HepG2 (cell line): ENCODE results near the gene ITPR1. TPM values are rescaled to one million over a fixed set of nuclear protein-coding genes. Genes with fewer than 3 reads are reported as not detected.

ENCODE experiments used
- AHDC1 ChIP-seq: sonication (generic); formaldehyde crosslinking; IDR thresholded peaks from 2 replicates; pipeline ENCODE4 v1.5.1; 2020; ENCODE audit warnings: mild to moderate bottlenecking, missing genetic modification reagents, borderline replicate concordance
- CAMTA2 ChIP-seq: sonication (generic); formaldehyde crosslinking; IDR thresholded peaks from 2 replicates; pipeline ENCODE4 v1.4.0; 2020; ENCODE audit warnings: mild to moderate bottlenecking, missing genetic modification reagents, borderline replicate concordance
- CBX5 ChIP-seq: sonication (generic); formaldehyde crosslinking; IDR thresholded peaks from 2 replicates; pipeline ENCODE4 v1.4.0; 2020; ENCODE audit warnings: missing genetic modification reagents, borderline replicate concordance
- GATAD2A ChIP-seq: IDR thresholded peaks from 2 replicates; pipeline ENCODE4 v1.6.1; 2016
- HNRNPH1 ChIP-seq: fragments of 200-400 bp; formaldehyde crosslinking; optimal IDR thresholded peaks from 2 replicates; pipeline ENCODE3; 2017; ENCODE audit warnings: mild to moderate bottlenecking, low read depth, low read length
- KLF9 ChIP-seq: IDR thresholded peaks from 2 replicates; pipeline ENCODE4 v1.6.1; 2016; ENCODE audit warnings: low read depth
- SMAD9 ChIP-seq: sonication (generic); formaldehyde crosslinking; IDR thresholded peaks from 2 replicates; pipeline ENCODE4 v1.5.1; 2020; ENCODE audit warnings: mild to moderate bottlenecking, missing genetic modification reagents
- SNAPC2 ChIP-seq: sonication (generic); formaldehyde crosslinking; IDR thresholded peaks from 2 replicates; pipeline ENCODE4 v1.8.1; 2022; ENCODE audit warnings: mild to moderate bottlenecking, missing genetic modification reagents
- SRSF9 ChIP-seq: fragments of 200-400 bp; formaldehyde crosslinking; IDR thresholded peaks from 2 replicates; pipeline ENCODE4 v1.6.1; 2018; ENCODE audit warnings: borderline replicate concordance, mild to moderate bottlenecking, low read depth, low read length; ENCODE audit not compliant: insufficient read depth, poor library complexity, severe bottlenecking
- TFAP4 ChIP-seq: sonication (generic); IDR thresholded peaks from 2 replicates; pipeline ENCODE4 v1.6.1; 2016; ENCODE audit warnings: low read depth, borderline replicate concordance
- WIZ ChIP-seq: sonication (generic); formaldehyde crosslinking; IDR thresholded peaks from 2 replicates; pipeline ENCODE4 v1.5.1; 2020; ENCODE audit warnings: mild to moderate bottlenecking, missing genetic modification reagents
- ZBED4 ChIP-seq: sonication (generic); formaldehyde crosslinking; IDR thresholded peaks from 2 replicates; pipeline ENCODE4 v1.4.0; 2020; ENCODE audit warnings: missing genetic modification reagents, borderline replicate concordance
- ZKSCAN5 ChIP-seq: sonication (generic); formaldehyde crosslinking; IDR thresholded peaks from 2 replicates; pipeline ENCODE4 v1.5.1; 2020; ENCODE audit warnings: mild to moderate bottlenecking, missing genetic modification reagents
- ZNF3 ChIP-seq: IDR thresholded peaks from 2 replicates; pipeline ENCODE4 v1.7.0; 2017; ENCODE audit warnings: inconsistent platforms
- ZNF777 ChIP-seq: sonication (generic); formaldehyde crosslinking; IDR thresholded peaks from 2 replicates; pipeline ENCODE4 v1.4.0; 2020; ENCODE audit warnings: missing genetic modification reagents
- ZNF800 ChIP-seq: sonication (generic); formaldehyde crosslinking; IDR thresholded peaks from 2 replicates; pipeline ENCODE4 v1.4.0; 2020; ENCODE audit warnings: missing genetic modification reagents
- ZNF879 ChIP-seq: sonication (generic); formaldehyde crosslinking; IDR thresholded peaks from 2 replicates; pipeline ENCODE4 v1.8.1; 2023; ENCODE audit warnings: missing genetic modification reagents
- polyA plus RNA-seq, 8 experiments: library from polyadenylated mRNA; depleted of rRNA in 3 of 8; stranded (reverse) in 7 of 8; unstranded in 1 of 8; fragments of >200 nt; fragmentation: Illumina TruSeq in 4 of 8; extraction: Trizol in 4 of 8; gene quantifications; 2 replicates each; pipeline versions ENCODE4 v1.2.1 to v1.2.3, GENCODE V29; 2011 to 2016; ENCODE audit warnings: low read depth in 4 of 8, missing spikeins in 1 of 8, mixed read lengths in 1 of 8; ENCODE audit not compliant: insufficient read depth in 1 of 8
- total RNA-seq, 5 experiments: library from RNA; depleted of rRNA; stranded (reverse); fragments of >200 nt; fragmentation: Illumina TruSeq; extraction: Trizol; gene quantifications; 2 replicates each; pipeline ENCODE4 v1.2.3, GENCODE V29; 2016; ENCODE audit warnings: low read depth in 1 of 5

ITPR1 gene
- total and polyA plus RNA-seq, 2 of the 13 experiments (the other 11 are each of a cell fraction or from before 2014, with no cell fraction given), result 10.0 to 11.4 TPM

GRCh38 chr3:4492208-4493013 lies 737 bp upstream of the ITPR1 start (continued):
- TF ChIP-seq SMAD9 (CRISPR knock-in tag) (no peak), ZNF777 (CRISPR knock-in tag) (no peak), CBX5 (no peak), CAMTA2 (CRISPR knock-in tag) (0 out of 2 replicates have a peak, but pooled peaks have one; percentile 15), KLF9 (CRISPR knock-in tag) (no peak), SRSF9 (no peak), GATAD2A (CRISPR knock-in tag) (no peak; the same call in 1 of the 2 replicates), ZNF879 (CRISPR knock-in tag) (no peak), WIZ (CRISPR knock-in tag) (0 out of 2 replicates have a peak, but pooled peaks have one; percentile 7), HNRNPH1 (no peak), ZNF3 (CRISPR knock-in tag) (no peak), SNAPC2 (no peak), ZKSCAN5 (CRISPR knock-in tag) (no peak), ZNF800 (CRISPR knock-in tag) (no peak), ZBED4 (CRISPR knock-in tag) (no peak), TFAP4 (no peak), AHDC1 (CRISPR knock-in tag) (no peak; the same call in 1 of the 2 replicates)
